Activated CD4-positive, alpha-beta memory T cell treated with anti-CD3 and anti-CD28 coated beads, Interleukin-2, amount 10 ng/mL, durations not matched to agents 7 days and 5 days (primary cell): ENCODE measurements around the gene ADAM12. TPM values are rescaled to one million over a fixed set of nuclear protein-coding genes. Genes with fewer than 3 reads are reported as not detected.
"Not testable (repeated sequence)": the region's sequence is repeated elsewhere in the genome, so short reads cannot be mapped to it uniquely, and the experiment has no call there.

Experiments
- CTCF ChIA-PET: fragments of 350-600 bp; sonication (Branson Sonifier 250); formaldehyde crosslinking; loops from one replicate; lab custom pipeline; 2021; ENCODE audit warnings: antibody characterized with exemption, inconsistent platforms; lab: Charles Lee
- POLR2A ChIA-PET: fragments of 350-600 bp; sonication (Branson Sonifier 250); formaldehyde crosslinking; loops from one replicate; lab custom pipeline; 2021; ENCODE audit warnings: antibody characterized with exemption; lab: Charles Lee
- DNase-seq: peaks from one replicate; pipeline ENCODE4 v3.0.0-alpha.2; 2020
- H3K27ac Mint-ChIP-seq: one replicate; pipeline ENCODE4 v1.8.0; 2021; ENCODE audit warnings: mild to moderate bottlenecking, mixed read lengths
- H3K27me3 Mint-ChIP-seq: one replicate; pipeline ENCODE4 v1.8.0; 2021; ENCODE audit warnings: mixed read lengths
- H3K36me3 Mint-ChIP-seq: one replicate; pipeline ENCODE4 v1.8.0; 2021; ENCODE audit warnings: low read depth, mixed read lengths
- H3K4me1 Mint-ChIP-seq: one replicate; pipeline ENCODE4 v1.8.0; 2021; ENCODE audit warnings: mixed read lengths
- H3K4me3 Mint-ChIP-seq: one replicate; pipeline ENCODE4 v1.8.0; 2021; ENCODE audit warnings: mild to moderate bottlenecking, mixed read lengths
- H3K9me3 Mint-ChIP-seq: one replicate; pipeline ENCODE4 v1.8.0; 2021; ENCODE audit warnings: mixed read lengths
- total RNA-seq, 2 experiments: library from RNA; stranded (reverse); gene quantifications; one replicate each; pipeline ENCODE4 v1.2.3, GENCODE V29; 2021

The ADAM12 gene
- total RNA-seq, 2 experiments from 2014 or later = 1.2 to 1.3 TPM

DNA sequence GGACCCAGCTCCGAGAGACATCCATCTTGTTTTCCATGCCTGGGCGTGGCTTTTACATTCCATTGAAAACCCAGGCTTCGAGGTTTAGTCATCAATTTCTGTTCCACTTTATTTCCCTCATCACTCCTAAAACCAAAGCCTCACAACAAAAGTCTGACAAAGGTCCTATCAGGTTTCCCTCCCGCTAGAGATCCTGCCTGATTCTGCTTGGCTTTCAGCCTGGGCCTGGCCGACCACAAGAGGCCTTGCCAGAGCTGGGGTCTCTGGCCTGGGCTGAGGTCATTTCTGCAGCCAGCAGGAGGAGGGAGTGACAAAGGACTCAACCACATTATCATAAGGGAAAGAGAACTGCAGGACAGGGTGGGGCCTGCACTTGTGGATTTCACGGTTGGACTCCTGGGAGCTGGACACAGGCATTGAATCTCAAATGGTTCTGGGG lies 324.9 kb downstream of the ADAM12 start:
- H3K4me1 Mint-ChIP-seq = no peaks in the 10 kb centered on the region
- no peak overlapping the region for H3K27ac Mint-ChIP-seq
- DNase-seq = no peak
- CTCF ChIA-PET = no interaction called here
- POLR2A ChIA-PET = no interaction called here
- H3K27me3 Mint-ChIP-seq = no peaks in the 10 kb centered on the region
- no peaks in the 10 kb centered on the region for H3K9me3 Mint-ChIP-seq
- no peaks in the 10 kb centered on the region for H3K36me3 Mint-ChIP-seq
- no peak overlapping the region for H3K4me3 Mint-ChIP-seq

DNA sequence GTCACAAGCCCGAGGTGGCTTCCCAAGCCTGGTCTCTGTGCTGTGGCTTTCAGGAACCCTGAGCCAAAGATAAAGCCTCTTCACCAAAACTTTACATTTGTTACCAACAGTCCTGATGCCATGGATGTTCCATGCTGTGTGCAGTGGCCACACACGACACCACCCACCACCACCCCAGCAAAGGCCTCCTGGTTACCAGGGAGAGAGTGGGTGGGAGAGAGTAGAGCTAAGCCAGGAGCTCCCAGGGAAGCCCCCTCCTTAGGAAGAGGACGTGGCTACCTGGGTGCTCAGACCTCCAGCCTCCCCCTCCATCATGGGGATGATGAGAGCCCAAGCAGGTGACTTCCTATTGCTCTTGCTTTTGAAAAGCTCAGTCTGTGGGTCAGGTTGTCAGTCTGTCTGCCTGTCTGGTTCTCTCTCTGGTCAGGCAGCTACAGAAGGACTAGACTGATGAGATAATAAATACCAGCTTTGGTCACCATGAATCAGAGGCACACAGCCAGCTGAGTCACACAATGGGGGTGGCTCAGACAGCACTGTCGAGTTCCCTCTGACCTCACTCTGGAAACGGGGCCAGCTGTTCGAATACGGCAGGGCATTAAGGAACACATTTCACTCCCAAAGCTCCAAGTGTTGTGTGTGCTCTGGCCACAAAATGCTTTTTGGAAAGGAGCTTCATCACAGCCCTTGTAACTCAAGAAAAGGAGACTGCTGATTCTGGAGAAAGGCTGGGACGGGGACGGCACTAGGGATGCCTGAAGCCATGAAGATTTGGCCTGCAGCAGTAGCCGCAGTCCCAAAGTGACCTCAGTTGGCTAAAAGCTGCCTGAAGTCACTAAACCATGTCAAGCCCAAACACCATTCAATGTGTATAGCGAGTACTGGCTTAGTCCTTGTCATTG lies 325.9 kb downstream of the ADAM12 start:
- no peak for DNase-seq
- Mint-ChIP-seq H3K36me3 (no peaks in the 10 kb centered on the region), H3K27me3 (no peaks in the 10 kb centered on the region), H3K27ac (no peak overlapping the region), H3K4me1 (no peaks in the 10 kb centered on the region), H3K4me3 (no peak overlapping the region), H3K9me3 (no peaks in the 10 kb centered on the region)
- ChIA-PET POLR2A (no interaction called here), CTCF (no interaction called here)

DNA sequence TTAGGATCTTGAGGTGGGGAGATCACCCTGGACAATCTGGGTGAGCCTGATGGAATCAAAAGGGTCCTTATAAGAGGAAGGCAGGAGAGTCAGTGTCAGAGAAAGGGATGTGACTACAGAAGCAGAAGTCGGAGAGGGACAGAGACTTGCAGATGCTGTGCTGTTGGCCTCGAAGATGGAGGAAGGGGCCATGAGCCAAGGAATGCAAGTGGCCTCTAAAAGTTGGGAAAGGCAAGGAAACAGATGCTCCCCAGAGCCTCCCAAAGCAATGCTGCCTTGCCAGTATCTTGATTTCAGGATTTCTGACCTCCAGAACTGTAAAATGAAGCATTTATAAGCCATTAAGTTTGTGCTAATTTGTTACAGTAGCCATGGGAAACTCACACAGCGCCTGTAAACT lies 326.8 kb downstream of the ADAM12 start:
- H3K4me3 Mint-ChIP-seq = no peak overlapping the region
- no peaks in the 10 kb centered on the region for H3K36me3 Mint-ChIP-seq
- no peaks in the 10 kb centered on the region for H3K9me3 Mint-ChIP-seq
- H3K27me3 Mint-ChIP-seq = no peaks in the 10 kb centered on the region
- DNase-seq = no peak
- ChIA-PET CTCF (no interaction called here), POLR2A (no interaction called here)
- no peak overlapping the region for H3K27ac Mint-ChIP-seq
- H3K4me1 Mint-ChIP-seq = no peaks in the 10 kb centered on the region

DNA sequence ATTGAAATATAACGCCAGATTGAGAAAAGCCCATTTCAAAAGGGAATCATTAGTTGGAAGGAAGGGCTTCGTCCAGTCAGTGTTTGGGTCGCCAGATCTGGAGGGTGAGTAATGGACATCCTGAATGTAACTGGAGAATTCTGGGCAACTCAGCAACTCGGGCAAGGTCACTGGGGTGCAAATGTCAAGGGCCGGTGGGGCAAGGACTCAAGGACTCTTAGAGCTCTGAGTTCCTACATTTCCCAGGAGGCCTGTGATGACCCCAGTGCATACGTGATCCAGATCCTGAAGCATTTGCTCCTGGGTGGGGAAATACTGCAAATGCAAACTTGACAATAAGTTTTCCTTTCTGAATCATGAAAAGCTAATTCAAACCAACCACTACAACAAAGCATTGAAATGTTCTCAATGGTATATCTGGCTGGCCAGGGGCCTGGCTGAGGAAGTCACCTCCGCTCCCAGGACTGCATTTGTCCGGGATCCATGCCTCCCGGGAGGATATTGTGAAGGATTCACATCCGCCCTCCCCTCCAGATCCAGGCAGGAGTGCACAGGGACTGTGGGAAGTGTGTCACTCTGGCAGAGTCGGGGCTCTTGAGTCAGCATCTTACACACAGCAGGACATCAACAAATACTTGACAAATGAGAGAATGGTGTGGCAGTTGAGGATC lies 327.9 kb downstream of the ADAM12 start:
- POLR2A ChIA-PET = no interaction called here

DNA sequence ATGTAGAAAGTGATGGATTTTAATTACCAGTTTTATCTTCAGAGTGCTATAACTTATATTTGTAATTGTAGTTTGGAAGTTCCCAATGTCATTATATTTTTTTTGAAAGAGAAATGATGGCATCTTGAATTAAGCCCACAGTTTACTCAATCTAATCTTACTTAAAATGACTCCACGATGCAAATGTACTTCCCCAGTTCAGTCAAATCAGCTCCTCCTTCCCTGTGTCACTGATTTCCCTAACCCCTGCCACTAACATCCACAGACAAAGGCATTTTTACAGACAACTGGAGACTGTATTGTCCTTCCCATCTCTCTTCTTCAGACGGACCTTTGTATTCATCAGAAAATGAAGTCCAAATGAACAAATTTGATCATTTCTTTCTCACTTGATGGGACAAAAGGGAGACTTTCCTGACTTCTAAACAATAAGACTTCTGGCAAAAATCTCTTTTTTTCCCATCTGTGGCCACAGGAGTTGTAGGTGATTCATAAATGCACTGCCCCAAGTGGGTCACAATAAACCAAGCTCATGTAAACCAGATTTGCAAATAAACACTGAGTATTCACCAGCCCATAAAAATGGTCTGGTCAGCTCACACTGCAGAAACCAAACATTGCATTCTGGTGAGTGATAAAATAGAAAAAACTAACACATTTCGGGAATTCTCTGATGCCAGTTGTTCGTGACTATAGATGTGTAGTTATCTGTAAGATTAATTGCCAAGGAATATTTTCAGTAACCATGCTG lies 329.0 kb downstream of the ADAM12 start:
- Mint-ChIP-seq H3K27ac (no peak overlapping the region), H3K36me3 (no peaks in the 10 kb centered on the region), H3K9me3 (no peaks in the 10 kb centered on the region), H3K27me3 (no peaks in the 10 kb centered on the region), H3K4me1 (no peaks in the 10 kb centered on the region), H3K4me3 (no peak overlapping the region)
- ChIA-PET CTCF (no interaction called here), POLR2A (no interaction called here)
- DNase-seq = no peak

More for the DNA sequence above, 327.9 kb downstream of the ADAM12 start:
- Mint-ChIP-seq H3K36me3 (no peaks in the 10 kb centered on the region), H3K4me1 (no peaks in the 10 kb centered on the region), H3K4me3 (no peak overlapping the region), H3K27ac (no peak overlapping the region), H3K9me3 (no peaks in the 10 kb centered on the region), H3K27me3 (no peaks in the 10 kb centered on the region)
- CTCF ChIA-PET = no interaction called here
- DNase-seq = no peak

DNA sequence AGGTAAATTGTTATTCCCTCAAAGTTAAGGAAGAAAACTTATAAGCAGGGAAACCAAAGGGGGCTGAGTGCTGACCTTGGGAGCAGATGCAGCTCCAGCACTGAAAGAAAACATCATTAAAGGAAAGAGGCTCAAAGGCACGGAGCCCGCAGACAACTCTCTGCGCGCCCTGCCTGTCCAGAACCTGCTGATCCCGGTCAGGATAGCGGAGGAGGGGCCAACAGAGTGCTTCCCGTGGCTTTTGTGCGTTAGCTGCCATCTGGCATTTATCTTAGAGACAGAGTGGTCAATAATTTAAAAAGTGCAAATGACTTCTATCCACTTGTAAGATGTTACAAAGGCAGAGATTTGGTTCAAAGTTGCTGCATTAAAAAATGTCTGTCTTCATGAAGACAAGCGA lies 329.8 kb downstream of the ADAM12 start:
- POLR2A ChIA-PET = no interaction called here
- Mint-ChIP-seq H3K27ac (no peak overlapping the region), H3K27me3 (no peaks in the 10 kb centered on the region), H3K4me1 (no peaks in the 10 kb centered on the region), H3K36me3 (no peaks in the 10 kb centered on the region), H3K4me3 (no peak overlapping the region), H3K9me3 (no peaks in the 10 kb centered on the region)
- DNase-seq = no peak
- CTCF ChIA-PET = no interaction called here

DNA sequence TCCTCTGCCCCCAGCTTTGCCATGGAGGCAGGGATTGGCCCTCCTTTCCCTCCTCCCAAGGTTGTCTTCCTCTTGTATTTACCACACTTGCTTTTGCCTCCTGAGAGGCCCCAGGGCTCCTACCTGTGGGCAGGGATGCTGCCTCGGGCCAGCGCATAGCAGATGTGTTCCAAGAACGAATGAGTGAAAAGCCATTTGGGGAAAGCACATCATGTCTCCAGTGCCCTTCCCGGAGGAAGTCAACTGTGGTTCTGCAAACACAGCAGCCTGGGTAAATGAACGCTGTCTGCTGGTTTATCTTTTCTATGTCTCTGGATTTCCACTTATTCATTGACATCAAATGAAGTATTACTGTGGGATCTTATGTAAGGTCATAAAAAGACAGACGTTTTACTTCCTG lies 330.2 kb downstream of the ADAM12 start:
- Mint-ChIP-seq H3K27me3 (no peaks in the 10 kb centered on the region), H3K4me1 (no peaks in the 10 kb centered on the region), H3K36me3 (no peaks in the 10 kb centered on the region), H3K4me3 (no peak overlapping the region), H3K27ac (no peak overlapping the region), H3K9me3 (no peaks in the 10 kb centered on the region)
- DNase-seq = no peak
- ChIA-PET CTCF (no interaction called here), POLR2A (no interaction called here)

DNA sequence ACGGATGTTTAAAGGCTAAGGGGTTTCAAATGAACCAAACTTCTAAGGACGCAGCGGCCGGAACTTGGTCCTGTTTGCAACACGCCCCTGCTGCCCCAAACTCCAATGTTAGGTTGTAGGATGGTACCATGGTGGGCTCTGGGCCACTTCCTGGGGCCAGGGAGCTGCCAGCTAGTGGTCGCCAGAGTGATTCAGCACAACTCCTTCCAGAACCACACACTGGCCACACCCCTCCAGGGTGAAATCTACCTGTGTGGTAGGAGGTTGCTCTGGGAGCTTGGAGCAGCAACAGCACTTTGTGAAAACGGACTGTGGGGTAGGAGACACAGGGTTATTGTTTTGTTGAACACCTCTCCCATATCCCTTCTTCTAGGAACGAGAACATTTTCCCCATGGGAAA lies 330.8 kb downstream of the ADAM12 start:
- Mint-ChIP-seq H3K27ac (no peak overlapping the region), H3K36me3 (no peaks in the 10 kb centered on the region), H3K9me3 (no peaks in the 10 kb centered on the region), H3K27me3 (no peaks in the 10 kb centered on the region), H3K4me1 (no peaks in the 10 kb centered on the region), H3K4me3 (no peak overlapping the region)
- ChIA-PET CTCF (no interaction called here), POLR2A (no interaction called here)
- no peak for DNase-seq

DNA sequence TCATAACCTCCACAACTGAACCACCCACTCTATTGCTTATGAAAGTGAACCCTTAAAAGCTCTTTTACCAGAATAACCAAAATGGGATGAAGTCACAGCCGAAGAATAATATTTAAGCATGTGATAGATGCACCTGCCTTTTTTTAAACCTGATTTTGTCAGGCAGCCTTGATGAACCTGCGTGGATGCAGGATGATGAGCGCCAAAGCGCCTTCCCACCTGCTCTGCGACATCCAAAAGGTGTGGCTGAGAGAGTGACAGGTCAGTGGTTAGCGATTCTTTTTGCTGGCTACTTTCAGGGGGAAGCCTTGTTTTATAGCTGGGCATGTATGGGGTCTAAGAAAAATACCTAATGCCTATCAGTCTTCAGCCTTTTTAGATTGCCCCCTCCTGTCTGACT lies 334.1 kb downstream of the ADAM12 start:
- CTCF ChIA-PET = no interaction called here
- Mint-ChIP-seq H3K4me3 (no peak overlapping the region), H3K27me3 (no peaks in the 10 kb centered on the region), H3K4me1 (no peaks in the 10 kb centered on the region), H3K27ac (no peak overlapping the region), H3K9me3 (no peaks in the 10 kb centered on the region), H3K36me3 (no peaks in the 10 kb centered on the region)
- POLR2A ChIA-PET = no interaction called here
- no peak for DNase-seq

DNA sequence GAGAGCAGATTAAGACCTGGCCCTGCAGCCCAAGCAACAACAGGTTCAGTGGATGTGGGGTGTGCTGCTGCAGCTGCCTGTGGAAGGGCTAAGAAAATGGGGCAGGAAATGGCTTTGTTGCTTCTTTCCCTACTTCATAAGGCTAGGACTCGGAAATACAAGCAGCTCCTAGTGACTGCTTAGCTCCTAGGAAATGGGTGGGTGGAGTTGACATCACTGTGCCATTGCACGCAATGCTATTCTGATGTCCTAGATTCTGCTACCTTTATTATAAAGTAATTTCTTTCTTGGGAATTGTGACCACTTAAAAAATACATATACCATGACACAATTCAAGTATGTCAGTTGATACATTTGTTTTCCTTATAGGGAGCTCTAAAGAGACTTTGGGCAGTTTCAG lies 336.1 kb downstream of the ADAM12 start:
- POLR2A ChIA-PET = no interaction called here
- Mint-ChIP-seq H3K4me3 (no peak overlapping the region), H3K27me3 (no peaks in the 10 kb centered on the region), H3K4me1 (no peaks in the 10 kb centered on the region), H3K36me3 (no peaks in the 10 kb centered on the region), H3K27ac (no peak overlapping the region), H3K9me3 (peaks cover 2% of the 10 kb centered on the region)
- DNase-seq = no peak
- CTCF ChIA-PET = no interaction called here

DNA sequence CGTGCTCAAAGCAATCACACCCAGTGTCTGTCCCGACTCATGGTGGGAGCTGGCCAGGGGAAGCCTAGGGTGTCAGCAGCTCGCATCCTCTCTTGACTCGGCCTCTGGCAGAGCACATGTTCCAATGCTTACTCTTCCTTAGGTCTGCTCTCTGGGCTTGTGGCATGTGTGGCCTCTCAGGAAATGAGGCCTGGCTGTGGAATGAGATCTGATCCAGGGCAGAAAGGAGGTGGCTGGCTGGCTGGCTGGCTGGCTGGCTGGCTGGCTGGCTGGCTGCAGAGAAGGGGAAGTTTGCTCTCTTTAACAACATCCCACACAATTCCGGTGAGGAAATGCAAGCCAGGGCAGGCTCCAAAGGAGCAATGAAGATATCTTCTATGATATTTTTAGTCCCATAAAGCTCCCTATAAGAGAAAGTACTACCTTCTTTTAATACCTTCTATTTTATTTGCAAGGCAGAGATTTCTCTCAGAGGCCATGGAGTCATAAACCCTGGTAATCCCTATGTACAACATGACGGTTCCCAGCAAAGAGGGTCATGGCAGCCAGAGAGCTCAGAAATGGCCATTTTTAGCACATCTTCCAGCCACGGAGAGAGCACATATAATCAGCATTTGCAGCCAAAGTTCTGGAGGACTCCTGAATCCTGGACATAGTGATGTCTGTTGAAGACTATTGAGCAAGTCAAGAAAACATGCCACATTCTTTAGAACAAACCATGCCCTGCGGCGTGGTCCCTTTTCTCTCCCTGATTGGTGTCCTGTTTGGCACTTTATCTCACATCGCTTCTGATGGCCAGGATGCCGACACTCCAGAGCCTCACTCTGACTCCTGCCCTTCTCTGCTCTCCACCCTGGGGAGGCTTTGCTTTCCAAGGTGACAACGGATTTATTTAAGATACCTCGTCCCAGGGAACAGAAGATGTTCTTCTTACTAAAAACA lies 338.2 kb downstream of the ADAM12 start:
- Mint-ChIP-seq H3K4me1 (no peaks in the 10 kb centered on the region), H3K27me3 (no peaks in the 10 kb centered on the region), H3K27ac (no peak overlapping the region), H3K36me3 (no peaks in the 10 kb centered on the region), H3K4me3 (no peak overlapping the region), H3K9me3 (peaks cover 2% of the 10 kb centered on the region)
- POLR2A ChIA-PET = no interaction called here
- CTCF ChIA-PET = no interaction called here
- DNase-seq = no peak

DNA sequence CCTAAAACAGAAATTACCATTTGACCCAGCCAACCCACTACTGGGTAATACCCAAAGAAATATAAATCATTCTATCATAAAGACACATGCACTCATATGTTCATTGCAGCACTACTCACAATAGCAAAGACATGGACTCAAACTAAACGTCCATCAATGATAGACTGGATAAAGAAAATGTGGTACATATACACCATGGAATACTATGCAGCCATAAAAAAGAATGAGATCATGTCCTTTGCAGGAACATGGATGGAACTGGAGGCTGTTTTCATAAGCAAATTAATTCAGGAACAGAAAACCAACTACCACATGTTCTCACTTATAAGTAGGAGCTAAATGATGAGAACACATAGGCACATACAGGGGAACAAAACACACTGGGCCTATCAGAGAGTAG lies 340.5 kb downstream of the ADAM12 start:
- H3K4me1 Mint-ChIP-seq, DNase-seq, H3K9me3 Mint-ChIP-seq, H3K27me3 Mint-ChIP-seq, H3K4me3 Mint-ChIP-seq, H3K27ac Mint-ChIP-seq, CTCF ChIA-PET, H3K36me3 Mint-ChIP-seq, POLR2A ChIA-PET: not testable (repeated sequence)
